Measurements from ENCODE around the gene C2orf68. TPM values are rescaled to one million over a fixed set of nuclear protein-coding genes. Genes with fewer than 3 reads are reported as not detected.
A peak's percentile ranks its signal among the peaks of the same experiment; 100 is the strongest.

C2orf68 gene
- total and polyA plus RNA-seq, 2 of the 8 experiments (the other 6 are each of a cell fraction or from before 2014, with no cell fraction given): 46.3 to 49.4 TPM

- H4K5ac ChIP-seq (ENCODE audit: insufficient read length, low read depth, low read length): no peak overlapping the region
- H2BK12ac ChIP-seq (ENCODE audit: low read depth, low read length): no peak overlapping the region
- H3K36me3 ChIP-seq (ENCODE audit: control insufficient read depth in 2 of 4, insufficient read depth in 4 of 4, low read length in 3 of 4): no peaks in the 10 kb centered on the region
- peaks cover 0 to 9% (median under 1%) of the 10 kb centered on the region in 4 experiments; a peak in 1 of 7 replicates for H3K27me3 ChIP-seq (replicated peaks in 1 of 4; ENCODE audit: control insufficient read depth in 3 of 4, extremely low read depth in 1 of 4, insufficient read depth in 3 of 4, low read length in 3 of 4)
- DNase-seq (ENCODE audit: low read depth in 1 of 2, low spot score in 2 of 2) (no peak), FAIRE-seq (no peak)
- peaks cover 0 to 2% of the 10 kb centered on the region in 2 experiments for H4K20me1 ChIP-seq (replicated peaks in 1 of 2; ENCODE audit: control insufficient read depth in 1 of 2, insufficient read depth in 2 of 2, low read length in 2 of 2)
- no peak overlapping the region for H3K18ac ChIP-seq (ENCODE audit: extremely low read depth, low read length)
- H3K56ac ChIP-seq (replicated peaks; ENCODE audit: insufficient read length, low read depth, low read length): no peak overlapping the region
- no peak overlapping the region for H2AK5ac ChIP-seq (ENCODE audit: low read depth, low read length)
- H2BK120ac ChIP-seq (replicated peaks; ENCODE audit: low read depth, low read length): no peak overlapping the region
- no peak overlapping the region for H3K4ac ChIP-seq (replicated peaks; ENCODE audit: insufficient read length, low read depth, low read length)
- CTCF ChIA-PET (ENCODE audit: partially characterized antibody): interaction anchor here (1.9 kb wide), 1 partner anchor 14 kb away, joined by 7 read pairs; no protein-coding TSS in a partner anchor
- TF ChIP-seq JUN (IDR thresholded peaks at IDR 0.05; ENCODE audit: low read depth, low read length): no peak
- TF ChIP-seq CTCF (IDR thresholded peaks at IDR 0.05; ENCODE audit: control extremely low read depth in 1 of 3, insufficient read depth in 1 of 3, low read depth in 1 of 3, low read length in 3 of 3): no peak
- no peak for TF ChIP-seq SRF (IDR thresholded peaks at IDR 0.05; ENCODE audit: low read depth, low read length)
- no peak for TF ChIP-seq USF2 (IDR thresholded peaks at IDR 0.05; ENCODE audit: low read length)
- H2BK15ac ChIP-seq (ENCODE audit: low read length): no peak overlapping the region
- no peak overlapping the region for H4K91ac ChIP-seq (replicated peaks; ENCODE audit: insufficient read length, low read length)
- H2BK20ac ChIP-seq (ENCODE audit: low read length): no peak overlapping the region
- H3K4me3 ChIP-seq (ENCODE audit: extremely low read depth in 1 of 4, insufficient read depth in 2 of 4, low read depth in 3 of 4, low read length in 4 of 4): peak overlapping the region in 2 of 4 experiments; percentile 32 to 62; a peak in 2 of 8 replicates
- no peaks in the 10 kb centered on the region; the same call in 1 of the 2 replicates for H3K79me1 ChIP-seq (ENCODE audit: low read depth, low read length)
- H4K8ac ChIP-seq (ENCODE audit: extremely low read depth, insufficient read depth, low read length): no peak overlapping the region
- H2BK5ac ChIP-seq (ENCODE audit: low read depth, low read length): no peak overlapping the region
- peaks cover 2% of the 10 kb centered on the region; the same call in 1 of the 2 replicates for H3K23me2 ChIP-seq (ENCODE audit: low read depth, low read length)
- peaks cover 2 to 14% (median 7%) of the 10 kb centered on the region in 4 experiments for H3K4me1 ChIP-seq (replicated peaks in 1 of 4; ENCODE audit: control insufficient read depth in 3 of 4, insufficient read depth in 4 of 4, low read length in 3 of 4)
- no peak overlapping the region for H3K14ac ChIP-seq (ENCODE audit: insufficient read length)
- H3K9me3 ChIP-seq (ENCODE audit: insufficient read depth in 2 of 2, low read depth in 1 of 2, low read length in 1 of 2): no peaks in the 10 kb centered on the region
- peak overlapping the region; percentile 78 to 79 for H3K4me2 ChIP-seq (ENCODE audit: insufficient read depth in 1 of 2, low read depth in 2 of 2, low read length in 2 of 2)
- 75% methylated on average over 1 of the region's 3 CpGs; no CpG with 5 or more reads in 1 of the 2 experiments for WGBS, 2 experiments (ENCODE audit: extremely low coverage in 1 of 2, insufficient coverage in 1 of 2, insufficient read length in 1 of 2, insufficient replicate concordance in 2 of 2, low coverage in 1 of 2, low lambda C conversion rate in 2 of 2, missing lambda C conversion rate in 1 of 2)
- H3K27ac ChIP-seq (ENCODE audit: low read depth, low read length): no peak overlapping the region
- H3K9ac ChIP-seq (replicated peaks in 1 of 4; ENCODE audit: extremely low read depth in 1 of 4, low read depth in 3 of 4, low read length in 3 of 4): no peak overlapping the region
- no peaks in the 10 kb centered on the region for H3K79me2 ChIP-seq (ENCODE audit: control insufficient read depth in 1 of 2, insufficient read depth in 2 of 2, low read length in 2 of 2)
- no peak overlapping the region for H3K23ac ChIP-seq (ENCODE audit: insufficient read length)
- H2AFZ ChIP-seq (ENCODE audit: low read length): no peak overlapping the region
- POLR2A ChIA-PET (ENCODE audit: partially characterized antibody): interaction anchor here (0.6 to 4.1 kb wide), 15 partner anchors 10 to 492 kb away, joined by 3 to 28 read pairs (median 6); partner anchors contain the start of genes C2orf68, ELMOD3, GGCX and MAT2A
These were observed 34.8 kb downstream of the C2orf68 start for GRCh38 chr2:85577063-85577385.
